ENCODE measurements around the gene COQ5.

COQ5 gene

DNA sequence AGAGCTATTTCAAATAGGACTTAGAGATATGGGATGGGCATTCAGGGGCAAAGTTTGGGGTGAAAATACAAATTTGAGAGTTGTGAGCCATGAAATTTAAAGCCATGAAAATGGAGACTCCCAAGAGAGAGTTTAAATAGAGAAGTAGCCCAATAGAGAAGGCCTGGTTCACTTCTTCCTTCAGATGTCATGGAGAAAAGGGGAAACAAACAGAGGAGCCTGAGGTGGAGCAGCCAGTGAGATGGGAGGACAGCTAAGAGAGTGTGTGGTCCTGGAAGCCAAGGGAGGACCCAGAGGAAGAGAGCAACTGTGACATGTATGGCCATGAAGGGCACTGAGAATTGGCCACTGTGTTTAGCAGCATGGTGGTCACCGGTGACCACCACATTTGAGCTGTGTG, 45.3 kb downstream of the COQ5 start:
- DNase-seq (ENCODE audit: low spot score) = no peak

DNA sequence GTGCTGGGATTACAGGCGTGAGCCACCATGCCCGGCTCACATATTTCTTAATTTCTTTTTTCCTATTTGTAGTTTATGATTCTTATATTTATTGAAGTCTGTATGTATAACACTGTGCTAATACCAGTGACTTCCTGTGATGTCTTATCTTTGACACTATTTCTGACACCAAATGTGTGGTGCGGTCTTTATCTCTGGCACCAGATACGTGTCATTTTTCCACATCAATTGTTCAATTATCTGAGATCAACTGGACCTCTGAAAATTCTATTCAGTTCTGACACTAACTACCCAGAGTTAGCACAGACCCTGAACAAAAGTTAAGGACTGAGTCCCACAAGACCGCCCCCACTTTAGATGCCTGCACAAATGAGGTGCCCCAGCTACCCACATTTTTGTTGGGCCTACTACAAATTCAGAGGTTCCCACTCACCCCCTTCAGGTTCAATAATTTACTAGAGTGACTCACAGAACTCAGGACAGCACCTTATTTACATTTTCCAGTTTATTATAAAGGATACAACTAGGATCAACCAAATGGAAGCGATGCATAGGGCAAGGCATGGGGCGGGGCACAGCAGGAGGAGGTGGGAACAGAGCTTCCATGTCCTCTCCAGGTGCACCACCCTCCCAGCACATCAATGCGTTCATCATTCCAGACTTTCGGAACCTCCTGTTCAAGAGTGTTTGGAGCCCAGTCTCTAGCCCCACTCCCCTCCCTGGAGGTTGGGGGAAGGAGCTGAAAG, 47.8 kb downstream of the COQ5 start:
- DNase-seq (ENCODE audit: low spot score) = no peak

DNA sequence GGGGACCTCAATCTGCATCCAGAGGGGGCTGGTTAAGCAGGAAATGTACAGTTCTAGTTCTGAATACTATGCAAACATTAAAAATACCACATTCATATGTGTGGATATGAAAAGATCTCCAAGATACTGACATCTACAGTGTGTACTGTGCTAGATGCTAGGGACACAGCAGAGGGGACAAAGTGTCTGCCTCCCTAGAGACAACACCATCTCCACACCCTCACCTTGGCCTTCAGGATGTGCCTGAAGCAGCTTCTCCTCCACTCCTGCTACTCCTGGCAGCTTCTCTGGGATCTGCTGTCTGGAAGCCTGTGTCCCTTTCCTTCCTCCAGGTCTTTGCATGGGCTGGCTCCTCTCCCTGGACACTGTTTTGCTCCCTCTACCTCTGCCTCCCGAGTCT, 48.7 kb downstream of the COQ5 start:
- no peak for DNase-seq (ENCODE audit: low spot score)

DNA sequence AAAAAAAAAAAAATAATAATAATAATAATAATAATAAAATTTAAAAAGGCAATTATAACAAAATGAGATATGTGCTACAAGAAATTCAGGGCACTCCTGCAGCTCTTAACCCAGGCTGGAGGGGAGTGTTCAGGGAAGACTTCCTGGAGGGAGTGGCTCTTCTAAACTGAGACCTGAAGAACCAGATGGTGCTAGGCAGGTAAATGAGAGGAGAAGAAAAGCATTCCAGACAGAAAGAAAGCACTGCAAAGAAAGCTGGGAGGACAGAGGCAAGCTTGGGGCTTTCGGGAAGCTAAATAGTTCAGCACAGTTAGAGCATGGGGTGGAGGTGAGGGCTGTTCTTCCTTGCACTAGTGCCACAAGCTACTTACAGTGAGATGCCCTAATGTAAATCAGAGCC, 49.5 kb downstream of the COQ5 start:
- DNase-seq (ENCODE audit: low spot score) = no peak

DNA sequence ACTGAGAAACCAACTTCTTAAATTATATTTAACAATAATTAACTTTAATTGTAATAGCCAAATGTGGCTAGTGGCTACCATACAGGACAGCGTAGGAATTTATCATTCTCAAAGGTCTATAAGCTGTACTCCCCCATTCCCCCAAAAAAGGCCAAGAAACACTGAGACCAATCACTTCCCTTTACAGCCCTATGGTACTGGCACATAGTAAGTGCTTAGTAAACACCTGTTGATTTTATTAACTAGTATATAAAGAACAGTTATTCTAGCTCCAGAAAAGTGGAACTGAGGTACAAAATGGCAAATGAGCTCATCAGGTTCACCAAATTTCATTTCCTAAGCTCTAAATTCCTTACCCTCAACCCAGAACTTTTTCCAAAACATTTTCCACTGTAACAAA, 53.3 kb downstream of the COQ5 start:
- no peak for DNase-seq (ENCODE audit: low spot score)

DNA sequence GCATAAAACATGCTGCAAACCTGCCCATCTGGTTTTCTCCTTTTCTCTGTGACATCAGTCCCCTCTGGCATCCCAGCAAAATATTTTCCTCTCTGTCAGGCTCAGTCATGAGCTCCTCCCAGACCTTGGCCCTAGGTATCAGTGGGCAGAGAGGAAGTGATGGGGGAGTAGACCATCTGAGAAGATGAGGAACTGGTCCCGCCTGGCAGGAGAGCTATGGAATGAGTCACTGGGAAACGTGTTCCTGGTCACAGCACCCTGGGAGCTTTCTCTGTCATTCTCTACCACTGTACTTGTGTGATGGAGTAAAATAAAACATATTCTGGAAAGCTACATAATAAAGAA, 54.4 kb downstream of the COQ5 start:
- DNase-seq (ENCODE audit: low spot score) = no peak

DNA sequence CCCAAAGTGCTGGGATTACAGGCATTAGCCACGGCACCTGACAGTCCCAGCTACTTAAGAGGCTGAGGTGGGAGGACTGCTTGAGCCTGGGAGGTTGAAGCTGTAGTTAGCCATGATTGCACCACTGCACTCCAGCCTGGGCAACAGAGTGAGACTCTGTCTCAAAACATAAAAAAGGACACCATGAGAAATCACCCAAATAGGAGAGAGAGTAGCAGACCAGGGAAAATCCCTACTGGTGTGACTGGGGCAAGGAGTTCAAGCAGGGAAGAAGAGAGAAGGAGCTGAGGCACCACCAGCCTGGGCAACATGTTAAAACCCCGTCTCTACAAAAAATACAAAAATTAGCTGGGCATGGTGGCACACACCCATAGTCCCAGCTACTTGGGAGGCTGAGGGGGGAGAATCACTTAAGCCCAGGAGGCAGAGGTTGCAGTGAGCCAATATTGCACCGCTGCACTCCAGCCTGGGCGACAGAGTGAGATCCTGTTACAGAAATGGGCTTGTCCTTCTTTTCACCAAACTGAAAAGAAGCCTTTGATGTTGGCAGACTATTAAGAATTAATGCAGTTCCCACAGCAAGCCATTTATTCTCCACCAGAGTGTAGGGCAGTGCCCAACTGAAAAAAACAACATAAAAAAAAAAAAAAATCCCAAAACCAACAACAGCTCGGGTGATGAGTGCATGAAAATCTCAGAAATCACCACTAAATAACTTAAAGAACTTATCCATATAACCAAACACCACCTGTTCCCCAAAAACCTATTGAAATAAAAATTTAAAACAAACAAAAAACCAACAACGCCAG, 54.9 kb downstream of the COQ5 start:
- no peak for DNase-seq (ENCODE audit: low spot score)

DNA sequence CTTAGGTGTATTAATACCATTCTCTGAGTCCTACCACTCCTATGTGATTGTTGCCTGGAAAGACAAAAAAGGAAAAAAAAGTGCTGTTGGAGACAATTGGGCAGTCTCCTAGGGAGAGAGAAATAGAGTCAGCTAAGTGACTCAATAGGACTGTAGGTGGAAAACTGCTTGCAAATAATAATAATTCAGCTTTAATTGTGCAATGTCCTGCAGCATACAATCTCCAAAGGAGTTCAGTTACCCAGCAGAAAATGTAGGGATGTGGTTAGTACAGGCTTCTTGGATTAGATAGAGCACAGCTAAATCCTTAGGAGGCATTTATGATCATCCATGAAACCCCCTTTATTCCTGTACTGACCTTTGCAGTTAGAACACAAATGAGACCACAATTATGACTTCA, 56.4 kb downstream of the COQ5 start:
- no peak for DNase-seq (ENCODE audit: low spot score)

DNA sequence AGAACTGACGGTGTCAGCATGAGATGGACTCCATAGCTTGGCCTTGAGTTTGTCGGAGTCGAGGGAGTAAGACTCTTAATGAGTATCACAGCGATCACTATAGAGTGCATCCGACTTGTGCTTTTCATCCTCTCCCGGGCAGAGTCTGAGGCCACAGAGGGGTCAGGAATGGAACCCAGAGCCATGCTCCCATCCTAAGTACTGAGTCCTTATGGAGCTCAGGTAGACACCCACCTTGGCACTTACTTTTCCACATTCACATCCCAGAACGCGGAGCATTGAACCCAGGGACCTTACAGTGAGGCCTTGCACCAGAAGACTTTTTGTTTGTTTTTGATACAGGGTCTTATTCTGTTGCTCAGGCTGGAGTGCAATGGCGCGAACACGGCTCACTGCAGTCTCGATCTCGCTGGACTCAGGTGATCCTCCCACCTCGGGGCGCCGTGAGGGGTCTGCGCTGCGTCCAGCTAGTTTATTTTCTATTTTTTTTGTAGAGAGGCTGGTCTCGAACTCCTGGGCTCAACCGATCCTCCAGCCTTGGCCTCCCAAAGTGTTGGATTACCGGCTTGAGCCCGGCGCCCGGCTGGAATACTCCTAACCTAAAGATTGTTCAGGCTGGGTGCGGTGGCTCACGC, 58.7 kb downstream of the COQ5 start:
- peak; percentile 44 for DNase-seq (ENCODE audit: low spot score)

DNA sequence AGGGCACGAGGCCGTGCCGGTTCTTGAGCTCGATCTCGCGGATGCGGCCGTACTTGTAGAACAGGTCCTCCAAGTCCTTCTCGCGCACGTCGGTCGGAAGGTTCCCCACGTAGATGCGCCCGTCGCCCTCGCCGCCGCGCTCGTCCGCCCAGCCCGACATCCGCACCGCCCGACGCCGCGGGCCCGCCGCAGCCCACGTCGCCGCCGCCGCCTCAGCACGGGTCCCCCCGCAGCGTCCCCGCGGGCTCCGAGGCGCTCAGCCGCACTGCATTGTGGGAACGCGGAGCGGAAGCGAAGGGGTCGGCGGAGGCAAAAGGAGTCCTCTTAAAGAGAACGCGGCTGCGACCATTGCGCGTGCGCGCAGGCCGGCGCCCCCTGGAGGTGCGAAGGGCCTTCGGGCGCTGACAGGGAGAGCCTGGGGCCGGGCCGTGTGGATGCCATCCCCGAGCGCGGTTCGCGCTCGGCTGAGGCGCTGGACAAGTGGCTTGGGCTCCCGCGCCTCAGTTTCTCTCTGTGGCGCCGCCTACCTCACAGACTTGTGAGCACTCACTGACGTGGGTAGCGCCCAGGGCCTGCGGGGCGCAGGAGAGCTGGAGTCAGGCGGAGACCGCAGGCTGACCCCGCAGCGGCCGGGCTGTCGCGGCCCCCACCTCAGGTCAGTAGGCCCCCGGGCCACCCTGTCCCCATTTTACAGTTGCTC, 59.4 kb downstream of the COQ5 start, which contains the start of gene SRSF9:
Gene SRSF9 (minus strand): TSS at position 299 of the 700 bp plus-strand sequence. CDS start 139 bp downstream, at position 160.
- peak; percentile 93 for DNase-seq (ENCODE audit: low spot score)

DNA sequence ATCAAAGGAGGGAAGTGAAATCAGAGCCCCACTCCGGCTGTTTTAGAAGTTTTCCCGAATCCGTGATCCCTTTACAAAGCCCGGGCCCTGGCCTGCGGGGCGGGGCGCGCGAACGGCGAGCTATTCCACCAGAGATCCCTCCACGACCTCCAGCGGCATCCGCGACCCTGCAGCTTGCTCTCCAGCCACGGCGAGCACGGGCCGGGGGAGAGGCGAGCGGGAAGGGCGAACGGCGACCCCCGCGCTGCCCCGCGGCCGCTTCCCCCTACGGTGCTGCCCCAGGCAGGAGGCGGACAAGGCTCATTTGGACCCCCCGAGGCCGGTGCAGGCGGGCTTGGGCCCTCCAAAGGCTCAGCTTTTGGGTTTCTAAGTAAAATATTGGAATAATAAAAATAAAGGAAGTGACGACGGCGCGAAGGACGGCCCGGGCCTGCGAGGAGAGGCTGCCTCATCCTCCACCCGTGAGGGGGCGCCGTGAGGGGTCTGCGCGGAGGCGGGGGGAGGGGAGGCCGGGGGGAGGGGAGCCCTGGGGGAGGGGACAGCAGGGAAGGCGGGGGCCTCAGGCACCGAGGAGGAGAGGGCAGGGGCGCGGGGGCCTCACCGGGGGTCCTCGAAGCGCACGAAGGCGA, 60.0 kb downstream of the COQ5 start:
- DNase-seq (ENCODE audit: low spot score) = peak; percentile 15

DNA sequence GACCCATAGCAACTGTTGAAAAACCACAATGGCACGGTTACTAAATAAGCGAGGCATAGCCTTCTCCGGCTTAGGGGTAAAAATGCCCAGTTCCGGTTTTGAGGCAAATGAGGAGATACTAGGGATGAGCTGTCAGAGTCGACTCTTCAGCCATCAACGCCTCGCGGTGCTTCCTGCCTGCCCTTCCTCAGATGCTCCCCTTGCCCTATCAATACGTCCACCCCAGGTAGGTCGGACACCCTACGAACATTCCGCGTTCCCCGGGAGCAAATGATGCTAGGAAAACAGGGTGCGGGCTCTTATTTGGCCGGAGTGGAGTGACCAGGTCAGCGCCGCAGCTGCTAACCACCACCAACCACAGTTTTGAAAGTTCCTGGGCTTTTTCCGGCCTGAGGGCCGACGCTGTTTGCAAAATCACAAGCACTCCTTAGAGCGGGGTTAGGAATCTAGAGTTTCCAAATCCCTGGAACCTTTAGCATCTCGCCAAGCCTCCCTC, 60.6 kb downstream of the COQ5 start:
- peak; percentile 36 for DNase-seq (ENCODE audit: low spot score)

DNA sequence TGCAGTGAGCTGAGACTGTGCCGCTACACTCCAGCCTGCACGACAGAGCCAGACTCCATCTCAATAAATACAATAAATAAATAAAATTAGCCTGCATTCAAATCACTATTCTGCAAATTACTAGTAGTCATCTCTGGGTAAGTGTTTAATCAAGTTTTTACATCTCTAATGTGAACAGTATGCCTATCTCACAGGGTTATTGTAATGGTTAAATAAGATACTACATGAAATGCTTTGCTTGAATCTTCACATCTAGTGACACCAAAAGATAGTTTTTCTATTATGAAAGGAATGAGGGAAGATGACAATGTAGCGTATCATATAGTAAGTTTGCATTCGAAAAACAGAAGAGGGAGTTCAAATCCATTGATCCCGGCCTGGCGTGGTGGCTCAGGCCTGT, 61.5 kb downstream of the COQ5 start:
- no peak for DNase-seq (ENCODE audit: low spot score)

DNA sequence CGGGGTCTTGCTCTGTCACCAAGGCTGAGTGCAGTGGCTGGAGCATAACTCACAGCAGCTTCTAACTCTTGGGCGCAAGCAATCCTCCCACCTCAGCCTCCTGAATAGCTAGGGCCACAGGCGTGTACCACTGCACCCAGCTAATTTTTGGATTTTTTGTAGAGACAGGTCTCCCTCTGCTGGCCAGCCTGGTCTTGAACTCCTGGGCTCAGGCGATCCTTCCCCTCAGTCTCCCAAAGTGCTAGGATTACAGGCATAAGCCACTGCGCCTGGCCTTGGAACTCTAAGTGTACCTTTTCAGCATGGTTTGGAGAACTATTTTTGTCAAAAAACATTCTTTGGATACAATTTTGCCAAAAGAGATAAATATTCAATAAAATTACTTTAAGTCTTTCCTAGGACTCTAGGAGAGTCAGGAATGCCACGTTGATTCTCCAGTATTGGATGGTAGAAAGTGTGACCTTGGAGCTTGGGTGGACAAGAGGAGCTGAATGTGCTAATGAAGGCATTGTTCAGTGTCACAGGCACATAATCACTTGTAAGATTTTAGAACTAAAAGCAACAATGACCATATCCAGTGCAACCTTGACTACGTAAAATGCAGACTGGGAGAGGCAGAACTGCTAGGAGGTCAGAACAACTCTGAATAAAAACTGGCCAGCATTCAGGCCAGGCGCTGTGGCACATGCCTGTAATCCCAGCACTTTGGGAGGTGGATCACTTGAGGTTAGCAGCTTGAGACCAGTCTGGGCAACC, 62.2 kb downstream of the COQ5 start:
- DNase-seq (ENCODE audit: low spot score) = peak; percentile 65

DNA sequence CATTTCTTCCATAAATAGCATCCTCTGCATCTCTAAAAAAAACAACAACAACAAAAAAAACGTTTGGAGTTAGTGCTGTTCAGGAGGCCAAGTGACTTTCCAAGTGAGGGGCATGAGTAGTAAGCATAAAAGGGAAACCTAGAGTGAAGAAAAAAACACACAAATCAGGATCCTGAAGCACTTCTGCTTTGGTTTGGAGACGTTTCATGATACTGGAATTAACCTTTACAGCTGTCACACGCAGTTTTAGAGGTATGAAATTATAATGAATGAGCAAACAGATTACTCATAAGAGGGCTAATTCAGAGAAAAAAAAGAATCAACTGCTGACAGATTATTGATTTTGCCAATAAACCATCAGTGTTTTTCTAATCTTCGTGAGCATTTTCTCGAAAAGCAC, 63.2 kb downstream of the COQ5 start:
- no peak for DNase-seq (ENCODE audit: low spot score)

DNA sequence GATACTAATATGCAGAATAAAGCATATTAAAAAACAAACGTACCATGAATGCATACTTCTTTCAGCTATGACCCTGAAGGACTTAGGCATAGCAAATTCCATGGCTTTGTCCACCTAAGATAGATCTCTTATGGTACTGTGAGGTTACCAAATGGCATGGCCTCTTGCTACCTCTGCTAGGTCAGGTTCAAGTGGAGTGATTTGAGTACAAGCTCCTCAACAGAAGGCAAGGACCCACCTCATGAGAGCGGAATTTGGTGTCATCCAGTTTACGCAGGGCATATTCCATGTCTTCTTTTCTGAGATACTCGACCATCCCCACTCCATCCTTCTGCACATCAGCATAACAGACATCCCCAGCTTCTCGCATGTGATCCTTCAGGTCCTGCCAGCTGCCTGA, 65.2 kb downstream of the COQ5 start:
- no peak for DNase-seq (ENCODE audit: low spot score)

DNA sequence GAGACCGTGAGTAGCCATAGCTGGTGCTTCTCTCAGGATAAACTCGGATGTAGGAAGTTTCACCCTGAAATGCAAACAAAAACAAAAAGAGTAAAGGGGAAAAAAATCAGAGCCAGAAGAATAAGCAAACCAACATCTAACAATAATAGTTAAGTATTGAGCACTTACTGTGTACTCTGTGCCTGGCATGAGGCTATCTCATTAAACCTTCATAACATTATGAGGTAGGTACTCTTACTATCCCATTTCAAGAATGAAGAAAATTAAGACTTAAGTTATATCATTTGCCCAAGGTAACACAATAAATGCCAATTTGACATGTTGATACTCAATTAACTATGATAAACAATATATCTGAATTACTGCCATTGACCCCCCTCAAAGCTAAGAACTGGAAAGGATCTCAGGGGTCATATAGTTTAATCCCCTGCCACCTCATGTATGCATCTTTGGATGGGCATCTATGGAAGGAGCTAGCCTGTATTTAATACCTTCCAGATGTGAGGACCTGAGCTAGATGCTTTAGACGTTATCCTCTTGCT, 66.8 kb downstream of the COQ5 start:
- DNase-seq (ENCODE audit: low spot score) = no peak

DNA sequence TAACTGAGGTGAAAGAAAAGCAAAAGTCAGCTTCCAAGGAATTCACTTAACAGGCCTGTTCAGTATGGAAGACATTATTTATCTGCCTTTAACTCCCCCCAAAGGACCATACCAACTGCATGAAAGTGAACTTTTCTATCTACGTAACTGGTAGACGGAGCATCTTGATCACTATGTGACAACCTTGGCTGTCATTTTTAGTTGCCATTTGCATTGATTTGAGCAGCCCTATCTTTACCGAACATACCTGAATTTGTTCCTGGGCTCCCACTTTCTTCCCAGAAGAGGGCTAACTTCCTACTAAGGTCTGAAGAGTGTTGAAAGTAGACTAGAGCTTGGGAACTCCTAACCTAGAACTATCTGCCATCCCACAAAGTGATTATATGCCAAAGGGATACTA, 68.8 kb downstream of the COQ5 start:
- no peak for DNase-seq (ENCODE audit: low spot score)

DNA sequence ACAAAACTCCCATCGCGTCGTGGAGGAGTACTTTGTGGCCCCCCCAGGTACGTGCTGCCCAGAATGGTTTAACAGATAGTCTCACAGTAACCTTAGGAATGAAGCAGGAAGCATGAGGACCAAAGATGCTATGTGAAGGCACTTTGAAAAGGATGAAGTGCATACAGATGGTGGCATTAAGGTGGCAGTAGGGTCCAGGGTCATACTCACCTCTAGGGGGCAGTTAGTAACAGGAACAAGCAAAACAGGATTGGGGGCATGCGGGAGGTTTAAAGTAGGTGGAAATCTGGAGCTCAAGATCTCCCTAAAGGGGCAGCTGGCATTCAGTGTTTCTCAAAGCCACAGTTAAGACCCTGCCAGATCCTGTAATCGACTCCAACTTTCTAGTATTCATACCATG, 71.8 kb downstream of the COQ5 start:
- DNase-seq (ENCODE audit: low spot score) = peak; percentile 38

DNA sequence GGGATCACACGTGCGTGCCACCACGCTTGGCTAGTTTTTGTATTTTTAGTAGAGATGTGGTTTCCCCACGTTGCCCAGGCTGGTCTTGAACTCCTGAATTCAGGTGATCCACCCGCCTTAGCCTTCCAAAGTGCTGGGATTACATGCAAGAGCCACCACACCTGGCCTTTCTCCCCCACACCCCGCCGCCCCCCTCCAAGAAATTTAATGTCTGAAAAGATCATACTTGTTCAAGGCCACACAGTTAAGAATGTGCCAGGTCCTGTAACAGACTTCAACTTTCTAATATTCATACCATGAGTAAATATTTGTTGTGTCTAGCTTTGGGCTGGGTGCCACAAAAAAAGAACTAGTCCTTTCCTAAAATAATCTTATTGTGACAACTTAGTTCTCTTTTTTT, 73.7 kb downstream of the COQ5 start:
- DNase-seq (ENCODE audit: low spot score) = no peak

DNA sequence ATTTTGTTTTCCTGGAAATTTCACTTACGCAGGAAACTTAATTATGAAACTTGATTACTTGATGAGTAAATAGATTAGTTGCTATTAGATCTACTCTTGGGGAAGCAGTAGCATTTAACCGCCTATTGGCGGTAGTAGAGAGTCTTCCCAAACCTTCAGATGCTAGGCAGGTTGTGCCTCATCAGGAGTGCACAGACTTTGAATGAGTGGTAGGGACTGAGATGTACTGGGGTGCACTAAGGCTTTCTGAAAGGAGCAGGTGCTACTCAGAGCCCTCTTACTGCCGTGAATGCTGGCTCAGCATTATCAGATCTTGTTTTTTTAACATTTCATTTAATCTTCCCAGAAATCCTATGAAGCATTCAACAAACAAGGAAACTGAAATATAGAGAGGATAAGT, 75.0 kb downstream of the COQ5 start:
- DNase-seq (ENCODE audit: low spot score) = no peak

Data from cerebellar cortex (tissue), 1 donor.